Keratinocyte (primary cell): Measurements from ENCODE around the gene KDELR1.

Source experiments
- EZH2 ChIP-seq: IDR thresholded peaks from one replicate; pipeline ENCODE4 v1.6.1; 2012; ENCODE audit warnings: inconsistent platforms, mild to moderate bottlenecking, low read length, moderate library complexity
- TF ChIP-seq, protein P1 (sequence below), 3 experiments: IDR thresholded peaks in 1 of 3; conservative IDR thresholded peaks in 1 of 3; optimal IDR thresholded peaks in 1 of 3; 2 replicates in 2 of 3; 3 replicates in 1 of 3; pipeline versions ENCODE3 to v1.5.1; 2011; ENCODE audit warnings: low read length in 3 of 3, mild to moderate bottlenecking in 3 of 3, moderate library complexity in 2 of 3, control low read depth in 1 of 3, inconsistent platforms in 1 of 3; ENCODE audit not compliant: insufficient read depth in 2 of 3; ENCODE audit errors: extremely low read depth in 1 of 3

GRCh38 chr19:48417421-48417820, 26.1 kb upstream of the KDELR1 start:
- TF ChIP-seq EZH2, result no peak
- TF ChIP-seq, protein P1, sequence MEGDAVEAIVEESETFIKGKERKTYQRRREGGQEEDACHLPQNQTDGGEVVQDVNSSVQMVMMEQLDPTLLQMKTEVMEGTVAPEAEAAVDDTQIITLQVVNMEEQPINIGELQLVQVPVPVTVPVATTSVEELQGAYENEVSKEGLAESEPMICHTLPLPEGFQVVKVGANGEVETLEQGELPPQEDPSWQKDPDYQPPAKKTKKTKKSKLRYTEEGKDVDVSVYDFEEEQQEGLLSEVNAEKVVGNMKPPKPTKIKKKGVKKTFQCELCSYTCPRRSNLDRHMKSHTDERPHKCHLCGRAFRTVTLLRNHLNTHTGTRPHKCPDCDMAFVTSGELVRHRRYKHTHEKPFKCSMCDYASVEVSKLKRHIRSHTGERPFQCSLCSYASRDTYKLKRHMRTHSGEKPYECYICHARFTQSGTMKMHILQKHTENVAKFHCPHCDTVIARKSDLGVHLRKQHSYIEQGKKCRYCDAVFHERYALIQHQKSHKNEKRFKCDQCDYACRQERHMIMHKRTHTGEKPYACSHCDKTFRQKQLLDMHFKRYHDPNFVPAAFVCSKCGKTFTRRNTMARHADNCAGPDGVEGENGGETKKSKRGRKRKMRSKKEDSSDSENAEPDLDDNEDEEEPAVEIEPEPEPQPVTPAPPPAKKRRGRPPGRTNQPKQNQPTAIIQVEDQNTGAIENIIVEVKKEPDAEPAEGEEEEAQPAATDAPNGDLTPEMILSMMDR (optimal IDR thresholded peaks at IDR 0.05 in 1 of 3, IDR thresholded peaks at IDR 0.05 in 1 of 3, conservative IDR thresholded peaks at IDR 0.05 in 1 of 3; ENCODE audit: extremely low read depth in 1 of 3, insufficient read depth in 2 of 3, low read length in 3 of 3), result no peak
